Measurements from ENCODE around the gene FOXN3.

Gene FOXN3

DNA sequence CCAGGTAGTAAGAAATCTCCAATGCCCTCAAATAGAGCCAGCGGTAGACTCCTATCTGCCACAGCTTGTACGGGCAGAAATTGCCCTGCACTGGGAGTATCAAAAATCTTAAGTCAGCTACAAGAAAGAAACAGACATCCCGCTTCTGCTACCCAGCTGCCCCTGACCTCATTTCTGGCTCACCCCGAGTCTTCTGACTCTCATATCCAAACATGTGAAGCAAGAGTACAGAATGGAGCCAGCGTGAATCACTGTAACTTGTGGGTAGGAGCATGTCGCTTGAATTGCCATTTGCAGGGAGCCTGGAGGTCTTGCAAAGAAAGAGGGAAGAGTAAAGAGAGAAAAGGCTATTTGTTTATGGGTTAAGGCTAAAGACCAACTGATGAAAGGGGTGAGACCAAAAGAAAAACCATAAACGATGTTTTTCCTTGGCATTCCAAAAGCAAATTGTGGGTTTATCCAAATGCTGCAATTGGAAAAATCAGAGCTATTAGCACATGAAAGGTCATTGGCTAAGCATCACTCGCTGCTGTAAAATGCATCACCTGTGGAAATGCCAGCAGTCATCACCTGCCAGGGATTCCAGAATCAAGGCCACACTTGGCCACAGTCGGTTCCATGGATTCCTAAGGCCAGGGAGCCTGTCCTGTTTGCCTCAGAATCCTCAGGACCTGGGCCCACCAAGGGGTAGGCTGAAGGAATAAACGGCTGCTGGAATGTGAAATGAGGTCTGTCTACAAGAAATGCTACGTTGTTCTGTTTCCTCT is 86.6 kb downstream of the FOXN3 start:
- DNase-seq: peak; percentile 20

GRCh38 chr14:89327771-89328212 is 89.2 kb downstream of the FOXN3 start:
- DNase-seq: no peak

GRCh38 chr14:89325959-89326358 is 91.1 kb downstream of the FOXN3 start:
- peak; percentile 7 for DNase-seq

DNA sequence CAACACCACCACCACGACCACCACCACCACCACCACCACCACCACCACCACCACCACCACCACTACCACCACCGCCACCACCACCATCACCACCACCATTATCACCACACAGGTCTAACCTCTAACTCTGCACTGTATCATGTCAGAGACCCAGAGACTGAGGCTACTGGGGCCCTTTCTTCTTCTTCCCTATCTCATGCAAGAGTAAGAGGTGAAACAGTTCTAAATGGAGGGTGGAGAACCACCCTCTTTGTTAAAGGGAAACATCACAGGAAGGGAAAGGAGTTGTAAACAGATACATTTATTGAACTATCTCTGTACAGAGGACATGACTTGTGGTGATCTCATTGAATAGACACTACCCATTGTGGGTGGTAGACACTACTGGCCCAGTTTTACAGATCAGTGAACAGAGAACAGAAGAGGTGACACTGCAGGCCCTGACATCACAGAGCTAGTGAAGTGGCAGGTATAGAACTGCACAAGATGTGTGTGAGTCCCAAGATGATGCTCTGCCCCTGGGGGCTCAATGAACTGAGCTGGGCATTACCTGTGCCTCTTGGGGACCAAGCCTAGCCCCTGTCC is 91.6 kb downstream of the FOXN3 start:
- no peak for DNase-seq

DNA sequence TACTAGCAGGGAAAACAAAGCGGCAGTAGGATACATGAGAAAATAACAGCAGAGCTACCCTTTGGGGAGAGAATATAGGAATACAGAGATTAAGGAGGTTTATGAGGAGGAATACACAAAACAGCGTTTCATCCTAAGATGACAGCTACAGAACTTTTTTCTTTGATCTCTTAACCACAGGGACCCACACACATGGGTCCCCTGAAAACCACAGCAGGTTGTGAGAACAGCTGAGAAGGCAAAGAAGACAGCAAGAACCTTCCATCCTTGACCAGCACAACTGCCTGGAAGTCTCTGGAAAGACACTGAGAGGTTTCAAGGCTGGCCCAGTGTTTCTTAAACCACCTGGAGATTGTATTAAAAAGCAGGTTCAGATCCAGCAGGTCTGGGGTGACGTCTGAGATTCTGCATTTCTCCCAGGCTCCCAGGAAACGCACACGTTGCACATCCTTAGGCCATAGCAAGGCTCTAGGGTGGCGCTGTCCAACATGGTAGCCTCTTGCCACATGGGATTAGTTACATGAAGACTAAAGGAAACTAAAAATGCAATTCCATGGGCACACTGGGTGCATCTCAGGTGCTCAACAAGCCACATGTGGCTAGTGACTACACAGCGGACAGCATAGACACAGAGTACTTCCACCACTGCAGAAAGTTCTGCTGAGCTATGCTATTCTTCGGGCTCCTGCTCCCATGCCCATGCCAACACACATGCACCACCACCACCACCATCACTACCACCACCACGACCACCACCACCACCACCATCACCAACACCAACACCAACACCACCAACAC is 92.3 kb downstream of the FOXN3 start:
- no peak for DNase-seq

DNA sequence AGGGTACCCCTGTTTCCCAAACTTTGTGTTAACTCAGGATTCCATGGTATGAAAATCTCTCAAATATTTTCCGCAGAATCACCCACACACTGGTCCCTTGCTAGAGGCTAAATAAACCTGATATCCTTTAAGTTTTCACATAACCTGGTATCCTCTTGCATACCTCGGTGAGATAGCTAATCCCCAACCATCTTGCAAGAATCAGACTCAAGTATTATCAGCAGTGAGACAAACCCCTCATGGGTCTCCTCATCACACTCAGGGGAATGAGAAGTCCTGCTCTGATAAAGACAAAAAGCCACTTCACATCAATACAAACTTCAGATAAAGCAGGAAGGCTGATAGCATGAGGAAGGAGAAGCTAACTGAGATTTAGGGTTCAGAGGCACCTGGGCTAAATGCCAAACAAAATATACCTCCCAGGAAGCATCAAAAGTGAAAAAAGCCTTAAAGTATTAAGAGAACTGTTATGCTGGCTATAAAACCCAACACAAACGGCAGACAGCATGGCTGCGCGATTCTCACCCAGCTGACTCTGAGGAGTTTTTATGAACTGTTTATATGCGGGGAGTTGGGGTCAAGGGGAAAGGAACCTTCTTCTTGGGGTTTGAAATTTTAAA is 96.5 kb downstream of the FOXN3 start:
- DNase-seq: no peak

GRCh38 chr14:89319687-89320086 is 97.3 kb downstream of the FOXN3 start:
- DNase-seq: no peak

GRCh38 chr14:89317051-89317691 is 99.9 kb downstream of the FOXN3 start:
- no peak for DNase-seq

DNA sequence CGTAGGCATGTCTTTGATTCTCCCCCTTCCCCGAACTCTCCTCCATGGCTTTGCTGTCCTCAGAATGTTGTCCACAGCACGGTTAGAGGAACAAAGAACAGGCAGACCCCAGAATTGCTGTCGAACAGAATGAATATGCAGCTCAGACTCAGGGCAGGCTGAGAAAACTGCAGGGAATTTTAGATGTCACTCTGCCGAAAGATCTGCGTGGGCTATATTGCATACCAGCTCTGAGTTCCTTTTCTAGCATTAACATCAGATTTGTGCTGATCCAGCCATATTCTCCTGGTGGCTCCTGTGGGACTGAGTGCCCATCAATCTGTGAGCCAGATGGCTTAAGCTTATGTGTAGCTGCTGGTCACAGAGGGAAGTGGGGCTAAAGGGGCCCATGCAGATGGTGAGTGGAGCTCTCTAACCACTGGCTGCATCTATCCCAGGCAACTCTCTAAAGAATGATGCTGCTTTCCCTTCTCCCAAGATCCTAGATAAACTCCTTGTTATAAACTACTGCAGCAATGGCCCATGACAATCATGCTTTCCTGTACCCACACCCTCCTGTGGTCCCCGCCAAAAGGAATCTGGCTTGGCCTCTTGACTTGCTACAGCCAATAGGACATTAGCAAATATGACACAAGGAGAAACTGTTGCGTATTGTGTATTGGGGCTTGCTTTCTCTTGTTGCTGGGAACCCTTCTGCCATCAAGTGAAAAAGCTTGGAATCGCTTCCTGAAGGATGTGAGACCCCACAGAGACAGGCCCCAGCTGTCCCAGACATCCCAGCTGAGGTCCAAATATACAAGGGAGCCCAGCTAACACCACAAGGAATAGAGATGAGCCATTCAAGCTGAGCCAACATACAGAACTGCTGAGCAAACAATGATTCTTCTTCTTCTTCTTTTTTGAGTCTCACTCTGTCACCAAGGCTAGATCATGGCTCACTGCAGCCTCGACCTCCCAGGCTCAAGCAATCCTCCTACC is 101.3 kb downstream of the FOXN3 start:
- DNase-seq: no peak

DNA sequence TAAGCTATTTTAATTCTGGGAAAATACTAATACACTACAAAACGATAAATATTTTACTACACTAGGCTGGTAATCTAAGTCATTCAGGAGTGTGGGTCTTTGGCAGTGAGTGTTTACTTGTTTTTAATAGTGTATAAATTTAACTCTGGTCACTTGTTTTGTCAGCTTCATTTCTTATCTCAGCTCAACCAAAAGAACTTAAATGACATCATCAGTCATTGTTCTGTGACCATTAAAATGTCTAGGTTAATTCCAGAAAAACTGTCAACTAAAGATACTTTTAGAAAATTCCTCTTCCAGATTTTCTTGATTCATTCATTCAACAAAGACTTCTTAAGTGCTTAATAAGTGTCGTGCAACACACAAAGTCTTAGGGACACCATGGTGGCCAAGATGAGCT is 102.8 kb downstream of the FOXN3 start:
- no peak for DNase-seq

DNA sequence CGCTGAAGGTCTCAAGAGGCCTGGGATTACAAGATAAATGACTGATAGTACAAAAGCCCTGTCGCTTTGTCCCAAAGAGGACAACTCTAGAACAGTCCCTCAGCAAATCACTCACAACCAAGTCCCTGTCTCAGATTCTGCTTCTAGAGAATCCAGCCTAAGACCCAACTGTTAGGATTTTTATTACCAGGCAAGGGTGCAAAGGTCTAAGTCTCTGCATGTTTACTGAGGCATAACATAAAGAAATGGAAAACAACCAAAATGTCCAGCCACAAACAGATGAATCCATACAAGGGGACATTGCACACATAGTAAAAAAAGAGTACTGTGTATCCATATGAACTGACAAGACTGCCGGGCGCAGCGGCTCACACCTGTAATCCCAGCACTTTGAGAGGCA is 104.1 kb downstream of the FOXN3 start:
- DNase-seq: no peak

DNA sequence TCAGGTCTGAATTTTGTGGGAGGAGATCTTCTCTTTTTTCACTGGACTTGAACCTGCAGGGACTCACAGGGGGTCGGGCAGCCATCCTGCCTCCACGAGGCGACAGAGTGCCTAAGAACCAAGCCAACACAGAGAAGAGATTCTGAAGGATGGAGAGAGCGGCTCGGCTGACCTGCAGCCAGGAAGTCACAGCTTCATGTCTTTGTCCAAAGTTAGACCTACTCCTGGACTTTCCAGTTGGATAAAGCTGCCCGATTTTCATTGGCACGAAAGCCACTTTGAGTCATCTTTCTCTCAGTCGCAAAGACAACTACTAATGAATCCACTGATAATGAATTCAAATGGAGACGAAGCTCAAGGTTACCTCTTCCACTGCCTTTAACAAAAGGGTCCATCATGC is 106.8 kb downstream of the FOXN3 start:
- DNase-seq: no peak

- DNase-seq: no peak
Observed at GRCh38 chr14:89309670-89310177, 107.3 kb downstream of the FOXN3 start.

GRCh38 chr14:89308232-89308959 is 108.6 kb downstream of the FOXN3 start:
- DNase-seq: no peak

- no peak for DNase-seq
Observed at GRCh38 chr14:89307409-89307808, 109.6 kb downstream of the FOXN3 start.

GRCh38 chr14:89304972-89305703 is 111.9 kb downstream of the FOXN3 start:
- no peak for DNase-seq

DNA sequence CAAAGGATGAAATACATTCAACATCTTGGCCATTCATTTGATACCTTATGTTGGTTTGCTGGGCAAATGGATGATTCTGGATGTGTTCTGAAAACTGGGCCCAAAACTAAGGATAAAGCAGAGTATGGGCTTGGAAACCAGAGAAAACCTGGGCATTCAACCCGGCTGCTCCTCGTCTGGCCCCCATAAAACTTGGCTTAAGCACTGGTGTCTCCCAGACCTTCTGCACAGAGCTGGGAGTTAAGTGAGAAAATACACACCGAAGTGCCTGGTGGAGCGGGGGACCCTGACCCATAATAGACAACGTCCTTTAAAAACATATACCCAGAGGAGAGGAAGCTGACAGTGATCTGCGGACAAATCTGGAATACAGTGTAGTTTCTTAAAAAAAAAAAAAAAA is 112.5 kb downstream of the FOXN3 start:
- DNase-seq: no peak

DNA sequence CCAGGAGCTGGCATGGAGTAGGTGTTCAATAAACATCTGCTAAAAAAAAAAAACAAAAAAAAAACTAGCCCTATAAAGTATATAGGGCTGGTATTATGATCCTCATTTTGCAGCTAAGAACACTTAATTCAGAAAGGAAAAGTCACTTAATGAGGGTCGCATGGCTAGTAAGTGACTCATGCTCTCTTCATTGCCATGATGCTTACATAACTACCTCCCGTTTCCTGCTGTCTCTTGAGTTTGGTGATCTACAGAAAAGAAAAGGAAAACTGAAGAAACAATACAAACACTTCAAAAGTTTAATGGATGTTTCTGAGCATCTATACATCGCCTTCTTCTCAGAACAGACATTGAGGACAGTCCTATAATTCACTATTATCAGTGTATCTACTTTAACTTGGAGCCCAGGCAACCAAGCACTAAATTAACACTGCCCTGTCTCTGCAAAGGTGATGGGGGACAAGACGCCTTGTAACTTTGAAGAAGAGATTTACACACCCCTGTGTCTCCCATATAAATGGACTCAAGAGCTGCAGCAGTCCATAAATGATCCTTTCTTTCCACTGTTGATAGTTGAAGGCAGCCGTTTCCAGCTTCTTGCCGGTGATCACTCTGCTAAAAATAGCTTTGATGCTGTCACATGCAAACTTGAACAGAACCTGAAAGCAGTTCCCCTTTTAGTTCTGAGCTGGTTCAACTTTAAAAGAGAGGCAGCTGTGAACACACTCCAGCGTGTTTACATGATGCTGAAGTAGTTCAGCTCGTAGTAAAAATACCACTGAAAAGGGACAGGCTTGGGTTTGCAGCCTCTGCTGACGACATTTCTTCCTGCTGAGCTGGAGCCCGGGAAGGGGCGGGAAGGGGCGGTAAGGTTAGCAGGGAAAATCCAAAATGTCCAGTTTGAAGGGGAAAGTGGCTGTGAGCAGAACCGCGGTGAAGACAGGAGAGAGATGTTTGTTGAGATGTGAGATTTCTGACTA is 113.3 kb downstream of the FOXN3 start:
- DNase-seq: no peak

Measured in stimulated activated CD8-positive, alpha-beta memory T cell treated with anti-CD3 and anti-CD28 coated beads, Interleukin-4, amount 100 ng/mL, for 48 hours (primary cell).